GM21576 (cell line): Measurements from ENCODE around the gene UBL3.
A peak's percentile ranks its signal among the peaks of the same experiment; 100 is the strongest.

ENCODE experiments used
- ATAC-seq: cut with Tn5 transposase; IDR thresholded peaks from one replicate; pipeline ENCODE4 v1.9.1; 2021; ENCODE audit warnings: mild to moderate bottlenecking, moderate library complexity; ENCODE audit not compliant: unreplicated experiment

UBL3 gene, protein sequence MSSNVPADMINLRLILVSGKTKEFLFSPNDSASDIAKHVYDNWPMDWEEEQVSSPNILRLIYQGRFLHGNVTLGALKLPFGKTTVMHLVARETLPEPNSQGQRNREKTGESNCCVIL

DNA sequence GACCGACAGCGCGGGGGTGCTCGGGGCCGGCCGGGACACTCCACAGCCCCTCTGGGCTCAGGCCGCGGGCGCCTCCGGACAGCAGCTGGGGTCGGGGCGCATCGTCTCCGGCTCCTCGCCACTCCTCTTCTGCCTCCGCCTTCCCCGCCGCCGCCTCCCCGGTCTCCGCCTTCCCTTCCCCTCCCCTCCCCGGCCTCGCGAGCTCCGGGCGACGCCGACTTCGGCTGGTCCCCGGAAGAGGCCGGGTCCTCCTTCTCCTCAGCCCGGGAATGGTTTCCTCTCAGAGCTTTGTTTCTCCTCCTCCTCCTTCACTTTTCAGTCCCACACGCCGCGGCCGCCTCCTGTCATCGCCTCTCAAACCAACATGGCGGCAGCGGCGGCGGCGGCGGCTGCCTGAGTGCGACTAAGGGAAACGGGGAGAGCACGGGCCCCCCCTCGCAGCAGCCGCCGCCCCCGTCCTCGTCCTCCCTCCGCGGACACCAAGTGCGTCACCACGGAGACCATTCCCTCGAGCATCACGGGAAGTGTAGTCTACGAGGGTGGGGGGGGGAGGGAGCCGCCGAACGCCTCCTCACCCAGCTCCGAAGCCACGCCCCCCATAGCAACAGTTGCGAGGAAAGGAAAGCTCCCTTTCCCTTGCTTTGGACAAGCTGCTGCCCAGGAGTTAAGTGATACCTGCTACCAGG, at the start of gene UBL3:
Gene UBL3, minus strand, starts transcription at position 405 of the 686 bp plus-strand sequence. CDS start 1,079 bp downstream, outside the sequence.
- peak; percentile 80 for ATAC-seq

DNA sequence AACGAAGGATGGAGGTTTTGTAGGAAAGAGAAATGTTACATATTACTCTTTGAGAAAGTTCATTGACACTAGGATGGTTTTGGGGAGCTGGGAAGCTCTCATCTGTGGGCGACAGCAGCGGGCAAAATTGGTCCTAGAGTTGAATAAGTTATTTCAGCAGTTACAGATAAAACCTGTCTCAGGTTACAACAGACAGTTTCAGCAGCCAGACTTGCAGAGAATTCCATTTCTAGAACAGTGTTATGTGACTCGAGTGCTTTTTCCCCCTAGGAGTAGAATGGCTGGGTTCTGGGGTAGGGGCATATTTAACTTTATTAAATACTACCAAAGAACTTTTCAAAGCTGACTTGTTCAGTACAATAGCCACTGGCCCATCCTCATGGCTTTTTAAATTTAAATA, 46.7 kb upstream of the UBL3 start:
- no peak for ATAC-seq

DNA sequence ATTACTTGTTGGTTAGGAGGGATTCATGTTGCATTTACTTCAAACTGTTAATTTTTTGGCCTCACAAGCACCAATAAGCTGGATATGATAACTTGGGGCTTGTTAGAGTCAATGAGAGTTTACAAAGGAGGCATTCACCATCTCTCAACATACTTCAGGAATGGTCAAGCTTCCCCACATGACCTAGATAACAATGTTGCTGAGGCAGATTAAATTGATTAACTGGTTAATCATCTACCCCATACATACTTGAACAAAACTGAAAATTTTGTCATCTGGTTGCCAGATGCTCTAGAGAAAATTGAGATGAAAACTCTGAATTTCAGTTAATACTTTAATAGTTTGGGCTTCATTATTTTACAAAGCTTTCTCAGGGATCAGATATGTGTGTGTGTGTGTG, 43.0 kb upstream of the UBL3 start:
- ATAC-seq: no peak

DNA sequence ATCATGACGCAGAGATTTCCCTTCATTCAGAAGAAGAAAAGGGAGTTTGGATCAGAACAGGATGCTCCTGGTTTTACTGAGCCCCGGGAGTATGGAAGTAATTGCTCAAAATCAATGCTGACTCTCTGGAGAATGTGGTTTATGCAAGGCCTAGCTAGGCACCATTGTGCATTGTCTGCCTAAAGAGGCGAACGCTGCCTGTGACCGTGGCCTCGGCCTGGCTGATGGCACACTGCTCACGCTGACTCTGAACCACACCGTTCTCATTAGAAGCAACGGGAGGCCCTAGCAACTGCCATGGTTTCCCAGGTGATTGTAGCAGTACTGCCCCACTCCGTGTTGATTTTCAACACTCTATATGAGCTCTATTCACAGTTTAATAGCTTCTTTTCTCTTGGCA, 41.7 kb upstream of the UBL3 start:
- ATAC-seq: no peak

DNA sequence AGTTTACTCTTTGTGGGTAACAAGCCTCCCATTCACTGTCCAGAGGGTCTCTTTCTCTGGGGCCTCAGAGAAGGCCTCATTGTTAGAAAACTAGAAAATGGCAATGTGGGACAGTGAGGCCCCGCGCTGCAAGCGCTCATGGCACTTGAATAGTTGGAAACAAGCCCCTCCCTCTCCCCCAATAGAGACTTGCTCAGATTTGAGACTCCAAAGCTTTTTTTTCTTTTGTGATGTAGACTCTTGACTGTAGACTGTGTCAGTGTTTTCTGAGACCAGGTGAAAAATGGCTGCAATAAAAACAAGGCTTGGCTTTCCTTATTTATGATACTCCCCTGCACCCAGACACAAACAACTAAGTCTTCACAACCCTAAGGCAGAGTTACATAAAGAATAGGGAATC, 38.7 kb upstream of the UBL3 start:
- ATAC-seq: no peak

DNA sequence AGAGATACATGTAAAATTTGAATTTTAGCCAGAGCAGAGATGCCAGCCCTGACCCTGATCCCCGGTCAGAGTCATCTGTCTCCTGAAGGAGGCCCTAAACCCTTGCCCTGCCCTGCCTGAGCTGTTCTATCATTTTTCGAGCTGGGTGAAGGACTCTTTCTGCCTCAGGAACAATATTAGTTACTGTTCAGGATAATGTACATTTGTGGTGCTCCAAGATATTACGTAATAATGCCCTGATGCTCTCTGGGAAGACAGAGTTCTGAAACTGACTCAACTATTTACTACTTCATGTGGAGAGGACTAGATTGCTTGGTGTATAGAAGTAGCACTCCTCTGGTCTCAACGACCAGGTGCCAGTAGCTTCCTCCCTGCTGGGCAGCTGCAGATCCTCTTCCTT, 37.9 kb upstream of the UBL3 start:
- no peak for ATAC-seq

DNA sequence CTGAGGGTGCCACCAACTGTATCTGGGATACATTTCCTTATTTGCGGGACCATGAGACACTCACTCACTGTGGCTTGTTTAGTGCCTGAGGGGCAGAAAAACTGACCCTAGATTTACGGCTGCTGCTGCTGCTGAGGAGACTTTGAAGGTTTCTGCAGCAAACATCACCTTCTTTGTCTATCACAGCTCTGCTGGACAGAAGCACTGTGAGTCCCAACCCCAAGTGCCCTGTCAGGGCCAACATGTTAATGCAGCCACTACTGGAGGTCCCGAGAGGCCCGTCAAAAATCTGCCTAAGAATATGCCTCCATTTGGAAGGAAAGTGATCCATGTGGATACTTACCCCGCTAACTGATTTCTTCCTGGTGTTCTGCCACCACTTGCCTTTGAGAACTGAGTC, 37.3 kb upstream of the UBL3 start:
- ATAC-seq: no peak

DNA sequence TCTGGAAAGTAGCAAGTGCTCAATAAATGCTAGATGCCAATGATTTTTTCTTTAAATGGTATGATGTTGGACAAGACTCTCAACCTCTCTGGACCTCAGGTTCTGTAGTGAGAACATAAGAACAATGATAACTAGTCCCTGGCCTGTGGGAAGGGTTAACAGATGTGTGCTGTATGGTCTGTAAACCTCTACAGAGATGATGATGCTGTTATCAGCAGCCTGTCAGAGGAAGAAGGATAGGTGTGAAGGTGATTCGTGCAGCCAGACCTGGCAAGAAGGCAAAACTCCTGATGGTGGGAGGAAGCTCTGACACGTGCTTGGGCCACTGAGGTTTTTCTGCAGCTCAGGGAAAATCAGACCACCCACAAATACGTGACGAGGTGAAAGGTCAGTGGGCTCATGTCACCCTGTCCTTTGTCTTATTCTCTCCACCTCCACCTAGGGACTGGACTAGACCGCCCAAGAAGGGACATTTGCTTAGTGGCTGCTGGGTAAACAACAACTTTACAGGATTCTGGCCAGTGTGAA, 36.7 kb upstream of the UBL3 start:
- no peak for ATAC-seq

DNA sequence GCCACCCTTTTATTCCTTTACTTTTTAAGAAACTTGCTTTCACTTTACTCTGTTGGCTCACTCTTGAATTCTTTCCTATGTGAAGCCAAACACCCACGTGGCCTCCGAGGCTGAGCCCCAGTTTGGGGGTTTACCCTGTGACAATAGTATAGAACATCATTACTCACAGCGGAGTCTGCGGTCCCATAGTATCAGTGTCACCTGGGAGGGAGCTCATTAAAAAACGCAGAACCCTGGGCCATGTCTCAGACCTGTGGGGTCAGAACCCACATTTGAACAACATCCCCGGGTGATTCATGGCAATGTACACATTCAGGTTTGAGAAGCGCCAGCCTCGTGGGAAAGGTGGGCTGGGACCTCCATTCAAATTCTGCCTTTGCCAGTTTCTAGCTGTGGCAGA, 36.0 kb upstream of the UBL3 start:
- no peak for ATAC-seq

DNA sequence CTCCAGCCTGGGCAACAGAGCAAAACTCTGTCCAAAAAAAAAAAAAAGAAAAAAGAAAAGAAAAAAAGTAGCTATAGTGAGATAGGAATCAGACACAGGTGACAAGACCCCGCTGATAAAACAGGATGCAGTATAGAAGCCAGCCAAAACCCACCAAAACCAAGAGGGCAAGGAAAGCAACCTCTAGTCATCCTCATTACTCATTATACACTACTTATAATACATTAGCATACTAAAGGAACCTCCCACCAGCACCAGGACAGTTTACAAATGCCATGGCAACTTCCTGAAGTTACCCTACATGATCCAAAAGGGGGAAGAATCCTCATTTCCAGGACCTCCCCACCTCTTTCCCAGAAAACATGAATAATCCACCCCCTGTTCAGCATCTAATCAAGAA, 35.6 kb upstream of the UBL3 start:
- no peak for ATAC-seq

DNA sequence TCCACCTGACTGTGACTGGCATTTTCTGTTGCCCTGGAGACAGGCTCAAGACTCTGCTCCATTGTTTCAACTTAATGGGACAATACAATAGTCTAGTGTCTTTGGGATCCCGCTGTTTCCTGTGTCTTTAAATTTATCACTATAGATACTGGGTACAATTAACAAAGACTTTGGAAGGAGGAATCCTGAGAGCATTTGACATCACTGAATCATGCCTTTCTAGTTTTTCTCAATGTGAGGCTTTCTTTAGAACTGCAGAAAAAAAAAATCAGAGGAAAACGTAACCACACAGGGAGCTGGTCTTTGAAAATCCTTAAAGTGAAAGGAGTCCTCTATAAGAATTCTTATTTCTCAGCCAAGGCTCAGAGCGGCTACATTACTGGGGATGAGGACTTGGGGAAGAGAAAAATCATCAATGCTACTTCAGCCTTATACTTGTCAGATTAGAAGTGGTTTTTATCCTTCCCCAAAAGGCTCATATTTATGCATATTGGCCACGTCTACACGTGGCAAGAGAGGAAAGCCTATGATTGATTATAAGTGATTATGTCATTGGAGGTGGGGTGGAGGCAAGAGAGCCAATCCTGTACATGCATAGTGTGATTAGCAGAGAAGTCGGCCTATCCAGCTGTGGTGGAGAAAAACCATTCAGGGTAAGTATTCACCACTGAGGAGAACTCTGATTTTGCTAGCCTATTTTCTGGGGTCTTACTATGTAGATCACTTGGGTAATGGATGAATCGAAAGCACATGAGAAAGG, 34.4 kb upstream of the UBL3 start:
- no peak for ATAC-seq

DNA sequence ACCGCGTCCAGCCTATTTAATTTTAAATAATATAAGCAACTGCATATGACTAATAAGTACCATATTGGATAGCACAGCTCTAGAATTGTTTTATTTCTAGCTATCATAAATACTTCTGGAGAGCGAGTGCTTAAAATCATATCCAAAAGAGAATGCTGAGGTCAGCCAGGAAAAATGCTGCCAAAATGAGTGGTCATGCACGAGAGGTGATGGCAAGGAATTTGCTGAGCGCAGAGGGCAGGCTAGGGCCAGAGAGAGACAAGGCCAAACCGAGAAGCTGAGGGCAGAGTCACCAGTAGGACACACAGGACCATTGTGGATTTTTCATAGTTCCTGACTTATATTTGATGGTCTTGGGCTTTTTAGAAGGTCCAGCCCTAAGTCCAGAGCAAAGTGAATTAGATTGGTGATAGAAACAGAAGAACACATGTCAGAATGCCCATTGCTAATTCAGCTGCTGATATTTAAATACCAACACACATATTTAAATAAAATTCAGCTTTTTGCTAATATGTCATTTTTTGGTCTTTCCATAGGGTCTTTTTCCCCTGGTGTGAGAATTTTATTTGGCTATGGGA, 33.6 kb upstream of the UBL3 start:
- no peak for ATAC-seq

DNA sequence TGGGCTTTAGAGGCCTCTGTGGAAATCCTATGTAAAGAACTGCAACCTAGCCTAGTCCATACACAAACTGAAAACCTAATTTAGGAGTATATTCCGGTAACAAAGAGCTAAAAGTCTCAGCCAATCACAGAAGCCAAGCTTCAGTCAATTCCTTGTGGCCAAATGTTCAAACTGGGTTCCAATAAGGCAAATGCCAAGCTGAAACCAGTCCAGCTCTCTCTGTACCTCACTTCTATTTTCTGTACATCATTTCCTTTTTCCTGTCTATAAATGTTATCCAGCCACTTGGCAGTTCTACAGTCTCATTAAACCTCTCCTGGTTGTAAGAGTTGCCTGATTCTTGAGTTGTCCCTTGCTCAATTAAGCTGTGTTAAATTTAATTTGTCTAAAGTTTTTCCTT, 31.7 kb upstream of the UBL3 start:
- ATAC-seq: no peak

DNA sequence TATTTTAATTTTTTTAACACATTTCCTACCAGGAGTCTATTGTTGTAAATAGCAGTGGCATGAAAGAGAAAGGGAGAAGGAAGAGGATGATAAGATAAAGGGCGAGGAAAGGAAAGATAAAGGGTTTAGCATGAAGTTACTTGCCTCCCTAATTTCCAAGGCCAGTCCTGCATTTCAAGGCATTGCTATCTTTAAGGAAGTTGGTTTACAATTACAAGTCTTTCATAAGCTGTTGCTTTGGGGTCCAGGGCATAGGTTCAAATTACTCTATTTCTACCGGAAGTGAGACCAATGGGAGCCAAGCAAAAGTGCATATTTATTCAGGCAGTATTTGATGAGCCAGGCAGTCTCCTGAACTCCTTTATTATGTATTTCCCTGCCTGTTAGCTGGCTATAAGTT, 27.7 kb upstream of the UBL3 start:
- ATAC-seq: no peak

DNA sequence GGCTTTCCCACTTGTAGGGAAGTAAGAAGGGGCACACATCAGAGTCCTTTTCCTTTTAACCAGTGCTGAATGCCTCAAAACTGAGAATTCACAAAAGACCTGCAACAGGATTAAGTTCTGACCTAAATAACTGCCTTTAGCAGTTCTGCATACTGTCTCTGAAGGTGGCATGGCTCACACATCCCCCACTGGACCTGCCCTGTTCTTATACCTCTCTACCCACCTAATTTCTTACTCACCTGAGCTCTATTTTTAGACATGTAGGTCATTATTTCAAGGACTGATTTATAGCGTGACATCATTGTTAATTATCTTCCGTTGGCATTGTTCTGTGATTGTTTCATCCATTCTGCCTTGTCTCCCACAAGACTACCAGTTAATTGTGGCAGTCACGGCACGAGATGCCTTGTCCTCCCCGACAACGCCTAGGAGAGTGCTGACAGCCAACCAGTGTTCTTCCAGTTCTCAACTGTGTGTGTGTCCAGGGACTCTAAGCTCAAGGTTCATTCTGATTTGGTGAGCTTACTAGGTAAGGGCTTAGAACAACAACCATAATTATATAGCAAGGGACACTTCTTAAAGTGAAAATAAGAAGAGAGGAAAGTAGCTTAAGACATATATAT, 27.1 kb upstream of the UBL3 start:
- no peak for ATAC-seq

DNA sequence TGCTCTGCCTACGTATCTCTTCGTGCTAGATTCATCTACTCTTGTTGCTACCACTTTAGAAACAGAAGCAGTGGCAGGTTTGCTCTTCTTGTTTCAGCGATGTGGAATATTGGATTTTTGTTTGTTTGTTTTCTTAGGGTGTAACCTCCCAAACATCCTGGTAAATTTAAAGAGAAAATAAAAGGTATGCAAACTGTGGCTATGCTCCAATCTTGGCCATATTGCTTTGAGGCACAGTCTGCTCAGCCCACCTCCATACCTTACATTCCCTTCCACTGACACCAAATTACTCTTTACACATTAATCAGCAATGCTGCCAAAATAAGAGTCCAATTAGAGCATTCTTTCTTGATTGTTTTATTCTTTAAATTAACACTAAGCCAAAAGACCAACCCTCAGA, 25.2 kb upstream of the UBL3 start:
- no peak for ATAC-seq

DNA sequence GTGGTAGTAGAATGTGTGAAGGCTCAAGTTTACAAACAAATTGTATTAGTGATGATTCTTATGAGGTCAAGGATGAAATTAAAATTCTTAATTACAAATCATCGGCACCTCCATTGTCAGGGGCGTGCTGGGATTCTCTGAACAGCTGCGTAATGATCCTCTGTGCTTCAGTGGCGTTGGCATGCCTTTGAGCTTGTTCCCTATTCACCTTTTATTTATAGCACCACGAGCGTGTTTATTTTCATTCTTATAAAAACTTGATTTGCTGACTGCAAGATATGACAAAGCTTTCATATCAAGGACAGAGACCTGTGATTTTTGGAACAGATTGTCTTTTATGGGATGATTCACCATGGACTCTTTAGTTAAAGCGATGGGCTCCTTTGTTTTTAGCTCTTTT, 18.2 kb upstream of the UBL3 start:
- no peak for ATAC-seq

DNA sequence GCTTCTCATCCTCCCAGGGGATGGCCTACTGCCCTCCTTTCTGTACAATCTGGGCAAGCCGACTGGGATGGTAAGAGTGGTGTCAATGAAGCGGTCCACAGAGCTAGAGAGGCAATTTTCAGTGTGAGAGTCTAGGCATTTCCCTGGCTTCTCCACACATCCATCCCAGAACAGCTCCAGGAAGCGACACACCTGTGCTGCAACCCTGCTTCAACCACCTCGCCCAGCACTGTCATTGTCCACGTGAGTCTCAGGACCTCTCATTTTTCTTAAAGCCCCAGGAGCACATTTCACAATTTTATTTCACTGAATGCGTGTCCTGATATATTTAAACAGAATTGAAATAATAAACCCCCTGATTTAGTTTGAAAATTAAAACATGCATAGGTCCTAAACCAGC, 15.5 kb upstream of the UBL3 start:
- ATAC-seq: no peak

DNA sequence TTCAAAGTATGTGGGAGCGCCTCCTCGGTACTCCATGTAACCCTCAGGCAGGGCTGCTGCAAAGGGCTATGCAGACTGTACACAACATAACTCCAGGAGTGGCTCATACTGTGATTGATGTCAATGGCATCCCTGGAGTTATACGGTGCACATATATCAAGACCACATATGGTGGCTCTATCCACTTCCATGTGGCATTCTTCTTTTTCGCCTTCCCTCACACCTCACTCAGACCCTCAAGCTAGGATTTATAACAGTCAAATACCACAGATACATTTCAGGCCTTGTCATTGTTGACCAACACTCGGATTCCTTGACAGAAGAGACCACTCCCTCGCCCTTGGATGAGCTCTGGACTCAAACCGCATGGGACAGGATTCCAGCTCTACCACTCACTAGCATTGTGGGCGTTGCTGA, 11.3 kb upstream of the UBL3 start:
- no peak for ATAC-seq

DNA sequence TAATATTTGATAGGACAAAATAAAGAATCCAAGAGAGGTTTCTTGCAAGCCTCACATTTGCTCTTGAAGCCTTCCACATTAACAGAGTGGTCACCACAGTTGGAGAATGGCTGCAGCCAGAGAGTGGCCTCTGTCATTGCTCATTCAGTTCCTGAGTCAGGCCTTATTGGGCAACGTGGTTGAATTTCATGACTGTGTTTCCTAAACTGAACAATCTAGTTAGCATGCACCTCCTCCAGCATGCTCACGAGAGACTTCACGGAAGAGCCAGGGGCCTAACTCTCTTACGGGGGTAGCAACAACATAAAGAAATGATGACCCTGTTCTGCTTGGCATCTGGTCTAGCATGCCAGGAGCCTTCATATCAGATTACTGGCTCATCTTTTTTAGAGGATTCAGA, 9.6 kb upstream of the UBL3 start:
- no peak for ATAC-seq

DNA sequence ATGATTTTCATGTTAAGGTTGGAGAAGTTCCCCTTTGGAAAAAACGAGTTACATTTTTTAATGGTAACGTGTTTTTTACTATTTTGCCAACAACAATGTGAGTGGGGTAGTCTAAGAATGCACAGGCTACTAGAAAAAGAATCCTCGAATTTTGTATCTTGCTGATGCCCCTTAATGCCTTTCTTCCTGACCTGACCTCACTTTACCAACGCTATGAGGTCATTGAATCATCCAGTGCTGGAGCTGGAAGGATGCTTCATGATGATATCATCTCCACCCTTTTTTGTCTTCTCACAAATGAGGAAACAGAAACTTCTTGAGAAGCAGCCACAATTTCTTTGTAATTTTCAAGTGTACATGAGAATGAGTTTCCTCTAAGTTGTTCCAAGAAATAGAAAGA, 8.2 kb upstream of the UBL3 start:
- no peak for ATAC-seq
